Measurements from ENCODE around the gene PRRX2.
"Not testable (repeated sequence)": the region's sequence is repeated elsewhere in the genome, so short reads cannot be mapped to it uniquely, and the experiment has no call there.

The PRRX2 gene

GRCh38 chr9:129636343-129636742, 29.1 kb upstream of the PRRX2 start:
- not testable (repeated sequence) for DNase-seq (ENCODE audit: low read depth in 3 of 3)

- DNase-seq (ENCODE audit: low read depth in 3 of 3) = no peak
Measured at GRCh38 chr9:129637102-129637501, 28.3 kb upstream of the PRRX2 start.

- DNase-seq (ENCODE audit: low read depth in 3 of 3) = no peak
Measured at GRCh38 chr9:129637673-129638439, 27.6 kb upstream of the PRRX2 start.

DNA sequence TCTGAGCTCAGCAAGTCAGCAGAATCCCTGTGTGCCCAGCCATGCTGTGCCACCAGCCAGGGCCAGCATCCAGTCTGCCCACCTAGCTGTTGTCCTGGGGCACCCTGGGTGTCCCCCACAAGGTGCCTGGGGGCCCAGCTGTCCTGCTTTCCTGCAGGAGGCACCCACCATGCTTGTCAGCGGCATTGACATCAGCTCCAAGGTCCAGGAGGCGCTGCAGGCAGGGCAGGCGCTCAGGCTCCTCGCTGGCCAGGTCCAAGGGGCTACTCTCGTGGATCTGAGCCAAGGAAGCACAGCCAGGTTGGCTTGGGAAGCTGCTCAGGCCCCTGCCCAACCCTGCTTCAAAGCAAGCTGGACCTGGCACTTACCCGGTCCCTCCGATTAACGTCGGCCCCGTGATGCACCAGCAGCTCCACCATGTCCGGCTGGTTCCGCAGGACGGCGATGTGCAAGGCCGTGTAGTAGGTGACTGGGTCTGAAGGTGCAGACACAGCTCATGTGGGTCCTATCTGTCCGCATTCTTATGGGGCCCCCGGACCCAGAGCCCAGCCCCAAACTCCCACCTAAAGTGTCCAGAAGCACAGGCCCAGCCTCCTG, 26.3 kb upstream of the PRRX2 start:
- DNase-seq (ENCODE audit: low read depth in 3 of 3) = no peak

- DNase-seq (ENCODE audit: low read depth in 3 of 3) = no peak
Measured at GRCh38 chr9:129639756-129640085, 25.7 kb upstream of the PRRX2 start.

DNA sequence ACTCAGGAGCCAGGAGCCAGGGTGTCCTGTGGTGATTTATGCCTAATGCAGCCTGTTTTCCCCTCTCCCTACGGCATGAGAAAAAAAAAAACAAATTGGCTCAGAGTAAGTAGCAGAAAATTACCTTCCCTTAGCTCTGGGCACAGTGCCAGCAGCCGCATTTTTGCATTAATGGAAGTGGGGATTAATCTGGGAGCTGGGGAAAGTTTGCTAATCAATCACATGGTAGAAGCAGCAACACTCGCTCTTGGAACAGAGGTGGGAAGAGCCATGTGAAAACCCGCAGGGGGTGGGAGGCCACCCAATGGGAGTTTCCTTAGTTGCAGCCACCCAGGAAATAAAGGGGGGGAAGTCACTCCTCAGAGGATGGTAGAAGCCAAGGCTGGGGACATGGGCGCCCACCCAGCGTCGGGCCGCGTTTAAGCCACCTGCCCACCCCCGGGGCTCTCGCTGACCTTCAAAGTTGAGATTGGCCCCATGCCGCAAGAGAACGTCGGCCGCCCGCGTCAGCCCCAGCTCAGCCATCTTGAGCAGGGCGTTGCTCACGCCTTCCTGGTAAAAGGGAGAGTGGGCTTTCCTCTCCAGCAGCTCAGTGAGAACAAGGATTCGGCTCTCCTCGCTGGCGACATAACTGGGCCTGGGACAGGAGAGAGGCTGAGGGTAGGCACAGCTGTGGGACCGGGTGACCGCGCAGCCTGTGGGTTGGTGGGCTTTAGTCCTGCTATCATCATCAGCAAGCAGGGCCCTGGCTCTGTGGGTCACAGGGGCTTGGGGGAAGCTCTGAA, 25.2 kb upstream of the PRRX2 start:
- DNase-seq (ENCODE audit: low read depth in 3 of 3) = no peak

DNA sequence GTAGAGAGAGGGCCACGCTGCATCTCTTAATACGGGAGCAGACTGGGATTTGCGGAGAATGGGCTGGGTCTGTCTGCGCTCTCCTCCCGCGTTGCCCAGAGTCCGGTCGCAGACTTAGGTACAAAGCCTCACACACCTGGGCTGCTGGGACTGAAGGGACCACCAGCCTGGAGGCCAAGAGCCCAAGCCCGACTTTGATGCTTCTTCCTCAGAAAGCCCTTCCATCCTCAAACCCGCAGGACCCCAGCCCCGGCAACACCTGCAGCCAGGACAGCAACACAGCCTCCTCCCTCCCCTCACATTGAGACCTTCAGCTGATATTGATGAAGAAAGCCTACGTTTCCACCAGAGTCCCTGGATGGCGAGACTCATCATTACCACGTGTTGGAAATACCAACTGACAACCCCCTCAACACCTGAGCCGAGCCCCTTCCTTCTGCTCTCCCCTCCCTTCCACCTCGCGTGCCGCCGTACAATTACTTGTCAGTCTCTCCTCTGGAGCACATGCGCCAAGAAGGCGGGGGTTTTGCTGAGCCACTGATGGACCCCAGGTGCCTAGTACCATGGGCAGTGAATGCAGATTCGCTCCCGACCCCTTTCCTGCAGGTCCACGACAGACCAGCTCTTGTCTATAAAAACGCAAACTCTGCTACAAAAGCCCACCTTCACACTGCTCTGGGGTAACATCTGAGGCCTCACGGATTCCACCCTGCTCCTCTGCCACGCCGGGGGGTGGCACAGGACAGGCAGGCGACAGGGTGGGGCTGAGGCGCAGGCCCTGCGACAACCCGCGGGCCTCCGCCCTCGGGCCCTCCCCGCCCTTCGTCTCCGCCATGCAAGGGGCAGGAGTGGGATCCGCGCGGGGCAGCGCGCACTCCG, 24.3 kb upstream of the PRRX2 start:
- no peak for DNase-seq (ENCODE audit: low read depth in 3 of 3)

DNA sequence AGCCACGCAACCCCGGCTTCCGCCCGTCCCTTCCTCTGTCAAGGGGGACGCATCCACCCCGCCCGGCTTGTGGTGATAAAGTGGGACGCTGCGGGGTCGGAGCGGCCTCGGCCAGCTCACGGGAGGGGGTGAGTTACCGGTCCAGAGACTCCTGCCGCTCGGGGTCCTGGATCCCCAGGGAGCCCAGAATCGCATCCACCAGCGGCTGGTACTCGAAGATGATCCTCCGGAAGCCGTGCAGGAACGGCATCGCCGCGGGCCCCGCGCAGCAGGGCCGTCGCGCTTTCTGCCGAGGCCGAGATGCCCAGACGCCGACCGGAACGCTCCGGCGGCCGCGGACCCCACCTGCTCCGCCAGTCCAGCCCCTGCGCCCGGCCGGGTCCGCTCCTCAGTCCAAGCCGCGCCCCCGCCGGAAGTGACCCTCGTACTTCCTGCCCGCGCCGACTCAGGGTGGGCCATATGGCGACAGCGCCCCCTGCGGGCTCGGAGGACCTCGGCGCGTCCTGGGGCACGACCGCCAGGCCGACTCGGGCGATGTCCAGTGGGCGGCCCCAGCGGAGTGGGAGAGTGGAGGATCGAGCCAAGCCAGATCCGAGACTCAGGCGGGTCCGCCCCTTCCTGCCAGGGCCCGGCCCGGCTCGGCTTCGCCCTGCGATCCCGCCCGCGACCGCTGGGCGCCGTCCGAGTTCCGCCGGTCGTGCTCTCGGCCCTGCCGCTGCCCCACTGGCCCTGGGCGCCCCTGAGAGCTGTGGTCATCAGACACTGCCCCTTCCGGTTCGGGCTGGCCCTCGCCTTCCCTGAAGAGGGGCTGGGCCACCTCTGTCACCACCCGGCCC, 23.5 kb upstream of the PRRX2 start, which contains the start of gene ASB6:
Gene ASB6, minus strand, starts transcription at position 402 of the 836 bp plus-strand sequence. Its CDS starts 152 bp downstream, at position 250.
- DNase-seq (ENCODE audit: low read depth in 3 of 3) = peak; percentile 90 to 96 (median 95)

DNA sequence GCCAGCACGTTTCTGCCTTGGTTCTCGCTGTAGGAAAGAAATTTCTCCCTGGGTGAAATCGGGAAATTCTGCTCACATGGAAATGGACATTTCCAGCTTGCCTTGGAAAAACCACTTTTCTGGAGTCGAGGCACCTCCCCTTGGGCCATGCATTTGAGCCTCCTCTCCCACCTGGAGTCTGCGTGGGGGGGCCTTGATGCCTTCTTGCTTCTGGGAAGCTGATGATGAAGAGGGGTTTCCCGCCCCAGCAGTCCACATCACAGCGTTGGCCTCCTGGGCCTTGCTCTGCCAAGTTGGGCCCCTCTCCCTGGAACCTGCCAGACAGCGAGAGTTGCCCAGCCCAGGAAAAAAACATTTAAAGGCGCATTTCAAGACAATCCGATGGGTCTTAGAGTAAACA, 21.7 kb upstream of the PRRX2 start:
- DNase-seq (ENCODE audit: low read depth in 3 of 3) = no peak

DNA sequence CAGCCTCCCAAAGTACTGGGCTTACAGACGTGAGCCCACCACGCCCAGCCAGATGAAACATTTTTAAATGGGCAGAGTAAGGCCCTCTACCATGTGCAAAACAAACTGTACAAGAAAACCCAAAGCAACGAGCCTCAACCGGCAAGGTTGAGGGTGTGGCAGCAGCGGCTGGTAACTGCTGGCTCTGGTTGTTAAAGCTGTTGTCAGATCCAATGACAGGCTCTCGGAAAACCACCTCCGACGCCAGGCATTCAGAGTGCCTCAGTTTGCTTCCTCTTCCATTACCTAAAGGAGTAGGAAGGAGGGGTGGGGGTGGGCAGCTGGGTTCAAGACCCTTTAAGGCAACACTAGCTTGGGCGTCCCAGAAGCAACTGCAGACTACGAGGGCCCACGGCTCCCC, 21.1 kb upstream of the PRRX2 start:
- no peak for DNase-seq (ENCODE audit: low read depth in 3 of 3)

GRCh38 chr9:129644902-129645301, 20.5 kb upstream of the PRRX2 start:
- DNase-seq (ENCODE audit: low read depth in 3 of 3) = no peak

DNA sequence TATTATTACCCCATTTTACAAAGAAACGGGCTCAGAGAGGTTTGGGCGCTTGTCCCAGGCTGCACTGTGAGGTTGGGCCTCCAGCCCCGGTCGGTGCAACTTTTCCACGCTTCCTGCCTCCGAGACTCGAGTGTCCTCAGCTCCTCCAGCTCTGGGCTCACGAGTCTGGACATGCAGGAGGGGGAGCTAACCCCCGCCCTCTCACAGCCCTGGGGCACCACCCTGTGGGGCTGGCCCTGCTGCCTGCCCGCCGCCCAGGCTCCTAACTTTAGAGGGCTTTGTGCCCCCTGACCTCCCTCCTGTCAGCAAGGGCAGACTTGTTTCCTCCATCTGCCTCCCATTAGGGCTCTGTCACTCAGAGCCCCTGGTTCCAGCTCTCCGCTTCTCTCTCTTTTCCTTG, 19.2 kb upstream of the PRRX2 start:
- no peak for DNase-seq (ENCODE audit: low read depth in 3 of 3)

DNA sequence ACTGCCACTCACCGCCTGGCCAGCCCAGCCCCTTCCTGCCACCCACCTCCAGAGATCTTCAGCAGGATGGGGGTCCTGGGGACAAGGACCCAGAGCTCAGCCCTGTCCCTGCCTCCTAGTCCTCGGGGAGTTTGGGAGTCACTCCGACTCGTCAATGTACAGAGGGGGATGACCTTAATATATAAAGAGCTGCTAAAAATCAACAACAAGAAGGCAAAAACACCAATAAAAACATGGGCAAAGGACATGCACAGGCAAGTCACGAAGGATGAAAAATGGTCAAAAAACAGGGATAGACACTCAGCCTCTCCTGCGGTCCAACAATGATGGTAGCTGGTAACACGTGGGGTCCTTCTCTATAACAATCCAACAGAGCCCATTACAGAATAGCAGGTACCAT, 18.8 kb upstream of the PRRX2 start:
- no peak for DNase-seq (ENCODE audit: low read depth in 3 of 3)

GRCh38 chr9:129647635-129648034, 17.8 kb upstream of the PRRX2 start:
- DNase-seq (ENCODE audit: low read depth in 3 of 3) = no peak

- DNase-seq (ENCODE audit: low read depth in 3 of 3) = no peak
Measured at GRCh38 chr9:129648092-129648763, 17.2 kb upstream of the PRRX2 start.

DNA sequence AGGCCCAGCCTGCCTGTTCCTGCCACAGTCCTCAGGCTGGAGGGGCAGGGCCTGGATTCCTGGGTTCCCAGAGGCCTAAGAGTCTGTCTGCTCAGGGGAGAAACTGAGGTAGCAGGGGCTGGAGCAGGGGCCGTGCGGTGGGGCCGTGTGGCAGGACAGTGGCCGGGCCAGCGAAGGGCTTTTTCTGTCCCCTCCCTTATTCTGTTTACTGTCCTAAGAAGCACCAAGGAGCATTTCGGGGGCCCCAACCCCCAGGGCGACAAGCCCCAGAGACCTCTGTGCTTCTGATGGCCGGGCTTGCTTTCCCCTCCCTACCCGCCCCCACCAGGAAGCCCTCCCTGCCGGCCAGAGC, 16.7 kb upstream of the PRRX2 start:
- DNase-seq (ENCODE audit: low read depth in 3 of 3) = no peak

DNA sequence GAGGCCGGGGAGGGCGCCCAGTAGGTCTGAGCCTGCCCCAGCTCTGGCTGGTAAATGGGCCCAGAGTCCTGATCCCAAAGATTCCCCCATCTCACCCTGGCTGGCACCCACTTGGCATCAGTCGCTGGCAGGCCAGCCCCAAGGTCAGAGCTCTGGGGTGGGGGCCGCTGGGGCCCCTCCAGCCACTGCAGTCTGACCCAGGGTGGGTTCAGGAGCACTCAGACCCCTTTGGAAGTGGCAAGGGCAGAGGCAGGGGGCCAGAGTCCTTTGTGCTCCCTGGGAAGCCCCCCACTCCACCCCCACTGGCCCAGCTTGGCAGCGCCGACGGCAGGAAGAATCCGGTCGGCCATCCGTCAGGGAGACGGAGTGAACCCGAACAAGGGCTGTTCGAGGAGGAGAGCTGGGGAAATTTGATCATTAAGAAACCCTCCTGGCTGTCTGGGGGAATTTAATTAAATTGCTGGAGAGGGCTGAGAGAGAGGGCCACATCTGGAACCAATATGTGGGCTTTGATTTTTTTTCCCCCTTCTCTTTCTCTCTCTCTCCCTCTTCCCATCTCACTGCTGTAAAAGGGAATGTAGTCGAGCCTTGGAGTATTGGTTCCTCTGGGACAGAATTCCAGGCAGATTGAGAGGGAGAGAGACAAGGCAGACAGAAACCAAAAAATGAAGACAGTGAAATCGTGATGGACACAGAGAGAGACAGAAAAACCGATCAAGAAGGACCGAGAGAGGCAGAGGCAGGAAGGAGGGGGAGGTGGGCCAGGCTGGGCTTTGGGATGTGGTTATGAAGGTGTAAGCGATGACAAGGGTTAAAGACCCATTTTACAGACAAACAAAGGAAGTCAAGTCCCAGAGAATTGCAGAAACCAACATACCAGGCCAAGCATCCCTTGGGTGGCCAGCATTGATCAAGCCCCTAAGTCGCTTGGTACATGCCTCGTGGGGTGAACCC, 15.4 kb upstream of the PRRX2 start:
- no peak for DNase-seq (ENCODE audit: low read depth in 3 of 3)

DNA sequence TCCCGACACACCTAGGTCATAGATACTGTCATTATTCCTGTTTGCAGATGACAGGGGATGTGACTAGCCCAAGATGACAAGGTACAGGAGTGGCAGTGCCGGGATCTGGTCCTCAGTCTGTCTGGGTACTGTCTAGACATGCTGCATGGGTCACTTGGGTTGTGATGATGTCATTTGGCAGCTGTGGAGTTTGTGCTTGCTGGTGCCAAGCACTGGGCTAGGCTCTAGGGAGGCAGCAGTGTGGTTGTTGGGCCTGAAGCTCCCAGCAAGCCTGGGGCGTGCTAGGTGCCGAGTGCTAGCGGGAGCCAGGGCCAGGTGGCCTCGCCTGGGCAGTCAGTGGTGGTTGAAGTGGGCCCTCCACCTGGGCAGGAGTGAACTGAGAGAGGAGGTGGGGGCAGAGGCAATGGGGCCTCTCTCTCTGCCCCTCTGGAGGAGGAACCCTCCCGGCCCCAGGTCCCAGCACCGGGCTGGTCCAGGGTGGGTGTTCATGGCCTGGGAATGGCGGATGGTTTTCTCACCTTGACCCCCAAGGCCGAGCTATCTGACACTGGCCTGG, 14.7 kb upstream of the PRRX2 start:
- DNase-seq (ENCODE audit: low read depth in 3 of 3) = no peak

All from stimulated activated CD4-positive, alpha-beta T cell treated with anti-CD3 and anti-CD28 coated beads, TNF-alpha, amount 100 ng/mL, for 24 hours (primary cell).